ENCODE results near the gene BHLHE23. TPM values are rescaled to one million over a fixed set of nuclear protein-coding genes. Genes with fewer than 3 reads are reported as not detected.

BHLHE23 gene
- total RNA-seq, 1 experiment from 2014 or later, result not detected

- POLR2A ChIA-PET, result no interaction called here
- TF ChIP-seq SRF (IDR thresholded peaks at IDR 0.05; ENCODE audit: low read depth), result no peak
- TF ChIP-seq JUND (IDR thresholded peaks at IDR 0.05), result no peak
- ATAC-seq, result no peak
- no peaks in the 10 kb centered on the region for H3K9me2 ChIP-seq (ENCODE audit: insufficient read depth)
- H2AFZ ChIP-seq (ENCODE audit: low read depth, low read length, poor library complexity, severe bottlenecking), result no peak overlapping the region
- CTCF ChIA-PET, result no interaction called here
- no peak overlapping the region for H3K27ac ChIP-seq (ENCODE audit: low read depth, low read length)
- H3K9me3 ChIP-seq (ENCODE audit: control insufficient read depth in 1 of 2, insufficient read depth in 1 of 2, low read depth in 1 of 2, low read length in 2 of 2), result no peaks in the 10 kb centered on the region
- H3K79me2 ChIP-seq (ENCODE audit: insufficient read depth, low read length), result no peaks in the 10 kb centered on the region
- BruUV-seq (replicated peaks), result no TSS peak
- H3K9ac ChIP-seq (ENCODE audit: low read length), result no peak overlapping the region
- no peaks in the 10 kb centered on the region for H4K20me1 ChIP-seq (ENCODE audit: insufficient read depth)
- DNase-seq (ENCODE audit: low read depth, low spot score), result no peak
- no peaks in the 10 kb centered on the region for H3K36me3 ChIP-seq (ENCODE audit: control insufficient read depth in 1 of 2, insufficient read depth in 2 of 2, low read length in 2 of 2)
- H3K27me3 ChIP-seq (ENCODE audit: insufficient read depth, low read length), result no peaks in the 10 kb centered on the region
- H3K4me1 ChIP-seq (ENCODE audit: control insufficient read depth in 1 of 2, insufficient read depth in 2 of 2, low read length in 2 of 2), result no peaks in the 10 kb centered on the region
- RAD21 ChIA-PET (ENCODE audit: low non-redundant PET in 1 of 2, low total read pairs in 2 of 2, uncharacterized antibody in 2 of 2, unreplicated experiment in 2 of 2), result no interaction called here
- no peak overlapping the region for H3K4me3 ChIP-seq (replicated peaks in 1 of 2; ENCODE audit: low read depth in 1 of 2, low read length in 2 of 2)
- no peak overlapping the region for H3K4me2 ChIP-seq (ENCODE audit: low read length)
- intact Hi-C loops (cut with micrococcal nuclease), result no loop called here
These were observed 23.6 kb downstream of the BHLHE23 start for GRCh38 chr20:62983210-62983609.

GRCh38 chr20:62982124-62983075 lies 24.4 kb downstream of the BHLHE23 start:
- Histone ChIP-seq H3K4me1 (ENCODE audit: control insufficient read depth in 1 of 2, insufficient read depth in 2 of 2, low read length in 2 of 2) (peaks cover 2 to 6% of the 10 kb centered on the region in 2 experiments; a peak in 3 of 4 replicates), H3K36me3 (ENCODE audit: control insufficient read depth in 1 of 2, insufficient read depth in 2 of 2, low read length in 2 of 2) (no peaks in the 10 kb centered on the region), H3K9me3 (ENCODE audit: control insufficient read depth in 1 of 2, insufficient read depth in 1 of 2, low read depth in 1 of 2, low read length in 2 of 2) (no peaks in the 10 kb centered on the region), H3K9ac (ENCODE audit: low read length) (no peak overlapping the region), H2AFZ (ENCODE audit: low read depth, low read length, poor library complexity, severe bottlenecking) (no peak overlapping the region), H3K4me2 (ENCODE audit: low read length) (no peak overlapping the region), H3K9me2 (ENCODE audit: insufficient read depth) (no peaks in the 10 kb centered on the region), H3K4me3 (replicated peaks in 1 of 2; ENCODE audit: low read depth in 1 of 2, low read length in 2 of 2) (no peak overlapping the region), H4K20me1 (ENCODE audit: insufficient read depth) (no peaks in the 10 kb centered on the region), H3K27ac (ENCODE audit: low read depth, low read length) (no peak overlapping the region), H3K27me3 (ENCODE audit: insufficient read depth, low read length) (no peaks in the 10 kb centered on the region), H3K79me2 (ENCODE audit: insufficient read depth, low read length) (no peaks in the 10 kb centered on the region)
- CTCF ChIA-PET, result interaction anchor here (1.1 kb wide), 1 partner anchor 160 kb away, joined by 3 read pairs; no protein-coding TSS in a partner anchor
- BruUV-seq (replicated peaks), result no TSS peak
- ATAC-seq (no peak), DNase-seq (ENCODE audit: low read depth, low spot score) (no peak)
- RAD21 ChIA-PET (ENCODE audit: low non-redundant PET in 1 of 2, low total read pairs in 2 of 2, uncharacterized antibody in 2 of 2, unreplicated experiment in 2 of 2), result no interaction called here
- POLR2A ChIA-PET, result no interaction called here
- intact Hi-C loops (cut with micrococcal nuclease), result no loop called here
- no peak for TF ChIP-seq REST (IDR thresholded peaks at IDR 0.05; ENCODE audit: low read depth)
- TF ChIP-seq, protein P1, sequence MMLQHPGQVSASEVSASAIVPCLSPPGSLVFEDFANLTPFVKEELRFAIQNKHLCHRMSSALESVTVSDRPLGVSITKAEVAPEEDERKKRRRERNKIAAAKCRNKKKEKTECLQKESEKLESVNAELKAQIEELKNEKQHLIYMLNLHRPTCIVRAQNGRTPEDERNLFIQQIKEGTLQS (IDR thresholded peaks at IDR 0.05), result no peak
- TF ChIP-seq ZFX (IDR thresholded peaks at IDR 0.05), result no peak
- no peak for TF ChIP-seq TCF7L2 (IDR thresholded peaks at IDR 0.05; ENCODE audit: borderline replicate concordance, extremely low read depth, insufficient read depth, insufficient read length)
- TF ChIP-seq, protein P2, sequence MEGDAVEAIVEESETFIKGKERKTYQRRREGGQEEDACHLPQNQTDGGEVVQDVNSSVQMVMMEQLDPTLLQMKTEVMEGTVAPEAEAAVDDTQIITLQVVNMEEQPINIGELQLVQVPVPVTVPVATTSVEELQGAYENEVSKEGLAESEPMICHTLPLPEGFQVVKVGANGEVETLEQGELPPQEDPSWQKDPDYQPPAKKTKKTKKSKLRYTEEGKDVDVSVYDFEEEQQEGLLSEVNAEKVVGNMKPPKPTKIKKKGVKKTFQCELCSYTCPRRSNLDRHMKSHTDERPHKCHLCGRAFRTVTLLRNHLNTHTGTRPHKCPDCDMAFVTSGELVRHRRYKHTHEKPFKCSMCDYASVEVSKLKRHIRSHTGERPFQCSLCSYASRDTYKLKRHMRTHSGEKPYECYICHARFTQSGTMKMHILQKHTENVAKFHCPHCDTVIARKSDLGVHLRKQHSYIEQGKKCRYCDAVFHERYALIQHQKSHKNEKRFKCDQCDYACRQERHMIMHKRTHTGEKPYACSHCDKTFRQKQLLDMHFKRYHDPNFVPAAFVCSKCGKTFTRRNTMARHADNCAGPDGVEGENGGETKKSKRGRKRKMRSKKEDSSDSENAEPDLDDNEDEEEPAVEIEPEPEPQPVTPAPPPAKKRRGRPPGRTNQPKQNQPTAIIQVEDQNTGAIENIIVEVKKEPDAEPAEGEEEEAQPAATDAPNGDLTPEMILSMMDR (IDR thresholded peaks at IDR 0.05 in 2 of 3, conservative IDR thresholded peaks at IDR 0.05 in 1 of 3; ENCODE audit: borderline replicate concordance in 1 of 3, insufficient read depth in 1 of 3, low read depth in 2 of 3, low read length in 2 of 3), result no peak
- TF ChIP-seq CBX3 (IDR thresholded peaks at IDR 0.05; ENCODE audit: low read depth), result no peak
- TF ChIP-seq, protein P3, sequence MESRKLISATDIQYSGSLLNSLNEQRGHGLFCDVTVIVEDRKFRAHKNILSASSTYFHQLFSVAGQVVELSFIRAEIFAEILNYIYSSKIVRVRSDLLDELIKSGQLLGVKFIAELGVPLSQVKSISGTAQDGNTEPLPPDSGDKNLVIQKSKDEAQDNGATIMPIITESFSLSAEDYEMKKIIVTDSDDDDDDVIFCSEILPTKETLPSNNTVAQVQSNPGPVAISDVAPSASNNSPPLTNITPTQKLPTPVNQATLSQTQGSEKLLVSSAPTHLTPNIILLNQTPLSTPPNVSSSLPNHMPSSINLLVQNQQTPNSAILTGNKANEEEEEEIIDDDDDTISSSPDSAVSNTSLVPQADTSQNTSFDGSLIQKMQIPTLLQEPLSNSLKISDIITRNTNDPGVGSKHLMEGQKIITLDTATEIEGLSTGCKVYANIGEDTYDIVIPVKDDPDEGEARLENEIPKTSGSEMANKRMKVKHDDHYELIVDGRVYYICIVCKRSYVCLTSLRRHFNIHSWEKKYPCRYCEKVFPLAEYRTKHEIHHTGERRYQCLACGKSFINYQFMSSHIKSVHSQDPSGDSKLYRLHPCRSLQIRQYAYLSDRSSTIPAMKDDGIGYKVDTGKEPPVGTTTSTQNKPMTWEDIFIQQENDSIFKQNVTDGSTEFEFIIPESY (IDR thresholded peaks at IDR 0.05; ENCODE audit: extremely low read depth, insufficient replicate concordance, low read length), result no peak
- TF ChIP-seq SRF (IDR thresholded peaks at IDR 0.05; ENCODE audit: low read depth), result no peak
- no peak for TF ChIP-seq SIN3A (IDR thresholded peaks at IDR 0.05; ENCODE audit: low read depth)

Data from HCT116 (cell line).